BJ (cell line): ENCODE results near the gene CCDC69. TPM values are rescaled to one million over a fixed set of nuclear protein-coding genes. Genes with fewer than 3 reads are reported as not detected.

ENCODE experiments used
- CTCF ChIA-PET: fragments of 350-600 bp; formaldehyde crosslinking; extraction: SDS; loops from one replicate; lab custom pipeline; 2021; ENCODE audit warnings: antibody characterized with exemption, inconsistent platforms; lab: Yijun Ruan, JAX
- POLR2A ChIA-PET: fragments of 300-600 bp; sonication (Branson Sonifier 250); formaldehyde crosslinking; extraction: SDS; loops from one replicate; lab custom pipeline; 2021; ENCODE audit warnings: antibody characterized with exemption; lab: Charles Lee
- DNase-seq: peaks from one replicate; pipeline ENCODE4 v3.0.0-alpha.2; 2011; ENCODE audit warnings: low read depth
- H3K27me3 ChIP-seq: 2 replicates; pipeline ENCODE4 v1.6.0; 2011; ENCODE audit warnings: low read length; ENCODE audit not compliant: control insufficient read depth, insufficient read depth
- H3K36me3 ChIP-seq: 2 replicates; pipeline ENCODE4 v1.5.1; 2011; ENCODE audit warnings: low read length; ENCODE audit not compliant: control insufficient read depth, insufficient read depth
- H3K4me3 ChIP-seq: 2 replicates; pipeline ENCODE4 v1.5.1; 2011; ENCODE audit warnings: low read depth, mild to moderate bottlenecking, control low read depth, low read length
- CTCF ChIP-seq: IDR thresholded peaks from 2 replicates; pipeline ENCODE4 v1.5.1; 2011; ENCODE audit warnings: low read depth, mild to moderate bottlenecking, control low read depth, inconsistent platforms, low read length, moderate library complexity; ENCODE audit not compliant: insufficient read depth
- polyA plus RNA-seq: library from polyadenylated mRNA; depleted of rRNA; stranded (reverse); fragments of >200 nt; gene quantifications from 2 replicates; pipeline ENCODE4 v1.2.3, GENCODE V29; 2011

The CCDC69 gene
- polyA plus RNA-seq, 1 experiment = 0.93 TPM

GRCh38 chr5:151245680-151246219 lies 21.9 kb upstream of the CCDC69 start:
- DNase-seq = no peak
- ChIA-PET POLR2A (no interaction called here), CTCF (no interaction called here)
- H3K36me3 ChIP-seq = no peaks in the 10 kb centered on the region
- no peak for TF ChIP-seq CTCF
- H3K4me3 ChIP-seq = no peak overlapping the region
- H3K27me3 ChIP-seq = peaks cover 3% of the 10 kb centered on the region; the same call in 1 of the 2 replicates

- Histone ChIP-seq H3K4me3 (no peak overlapping the region), H3K27me3 (peaks cover 3% of the 10 kb centered on the region; the same call in 1 of the 2 replicates), H3K36me3 (no peaks in the 10 kb centered on the region)
- no peak for DNase-seq
- ChIA-PET POLR2A (no interaction called here), CTCF (no interaction called here)
- TF ChIP-seq CTCF = no peak
Observed at GRCh38 chr5:151244206-151244605, 20.3 kb upstream of the CCDC69 start.

- Histone ChIP-seq H3K27me3 (peaks cover 3% of the 10 kb centered on the region), H3K36me3 (no peaks in the 10 kb centered on the region), H3K4me3 (no peak overlapping the region)
- TF ChIP-seq CTCF = no peak
- POLR2A ChIA-PET = no interaction called here
- DNase-seq = no peak
- CTCF ChIA-PET = no interaction called here
Observed at GRCh38 chr5:151243564-151243963, 19.7 kb upstream of the CCDC69 start.

- POLR2A ChIA-PET = no interaction called here
Observed at GRCh38 chr5:151243127-151243526, 19.2 kb upstream of the CCDC69 start.

More at GRCh38 chr5:151243127-151243526, 19.2 kb upstream of the CCDC69 start:
- H3K4me3 ChIP-seq = no peak overlapping the region
- H3K27me3 ChIP-seq = peaks cover 7% of the 10 kb centered on the region
- no peak for TF ChIP-seq CTCF
- CTCF ChIA-PET = interaction anchor here (0.6 kb wide), 1 partner anchor 9 kb away, joined by 3 read pairs; the partner anchor contains the start of gene GM2A
- no peaks in the 10 kb centered on the region for H3K36me3 ChIP-seq
- DNase-seq = no peak
